GM12801 (cell line): ENCODE data around the gene TCF23.

Experiments
- CTCF ChIP-seq: IDR thresholded peaks from one replicate; pipeline ENCODE4 v1.5.1; 2011; ENCODE audit warnings: control low read depth; ENCODE audit not compliant: insufficient read length; ENCODE audit errors: extremely low read depth

TCF23 gene

GRCh38 chr2:27194538-27195354 lies 45.9 kb downstream of the TCF23 start:
- no peak for TF ChIP-seq CTCF

GRCh38 chr2:27198627-27199026 lies 49.8 kb downstream of the TCF23 start:
- no peak for TF ChIP-seq CTCF

GRCh38 chr2:27199241-27199640 lies 50.4 kb downstream of the TCF23 start:
- TF ChIP-seq CTCF = no peak

GRCh38 chr2:27201675-27202074 lies 52.9 kb downstream of the TCF23 start:
- TF ChIP-seq CTCF = no peak

- TF ChIP-seq CTCF = no peak
Measured at GRCh38 chr2:27202854-27203253, 54.0 kb downstream of the TCF23 start.

- no peak for TF ChIP-seq CTCF
Measured at GRCh38 chr2:27203741-27204140, 54.9 kb downstream of the TCF23 start.

- no peak for TF ChIP-seq CTCF
Measured at GRCh38 chr2:27204566-27204965, 55.8 kb downstream of the TCF23 start.
